OCI-LY1 (cell line): ENCODE results near the gene IMMP2L.

Source experiments
- EZH2 ChIP-seq: fragments of 200-600 bp; sonication (generic), shearing (Covaris generic); IDR thresholded peaks from 2 replicates; pipeline ENCODE4 v1.8.0; 2017; ENCODE audit warnings: borderline replicate concordance, mixed run types, mild to moderate bottlenecking, antibody characterized with exemption, low read length, moderate library complexity, mixed read lengths
- TF ChIP-seq, protein P1 (sequence below): fragments of 200-600 bp; sonication (generic), shearing (Covaris generic); IDR thresholded peaks from 2 replicates; pipeline ENCODE4 v1.5.1; 2017; ENCODE audit warnings: mild to moderate bottlenecking, antibody characterized with exemption, low read length, moderate library complexity, mixed read lengths

GRCh38 chr7:111074748-111075146 lies 487.5 kb downstream of the IMMP2L start:
- TF ChIP-seq, protein P1, sequence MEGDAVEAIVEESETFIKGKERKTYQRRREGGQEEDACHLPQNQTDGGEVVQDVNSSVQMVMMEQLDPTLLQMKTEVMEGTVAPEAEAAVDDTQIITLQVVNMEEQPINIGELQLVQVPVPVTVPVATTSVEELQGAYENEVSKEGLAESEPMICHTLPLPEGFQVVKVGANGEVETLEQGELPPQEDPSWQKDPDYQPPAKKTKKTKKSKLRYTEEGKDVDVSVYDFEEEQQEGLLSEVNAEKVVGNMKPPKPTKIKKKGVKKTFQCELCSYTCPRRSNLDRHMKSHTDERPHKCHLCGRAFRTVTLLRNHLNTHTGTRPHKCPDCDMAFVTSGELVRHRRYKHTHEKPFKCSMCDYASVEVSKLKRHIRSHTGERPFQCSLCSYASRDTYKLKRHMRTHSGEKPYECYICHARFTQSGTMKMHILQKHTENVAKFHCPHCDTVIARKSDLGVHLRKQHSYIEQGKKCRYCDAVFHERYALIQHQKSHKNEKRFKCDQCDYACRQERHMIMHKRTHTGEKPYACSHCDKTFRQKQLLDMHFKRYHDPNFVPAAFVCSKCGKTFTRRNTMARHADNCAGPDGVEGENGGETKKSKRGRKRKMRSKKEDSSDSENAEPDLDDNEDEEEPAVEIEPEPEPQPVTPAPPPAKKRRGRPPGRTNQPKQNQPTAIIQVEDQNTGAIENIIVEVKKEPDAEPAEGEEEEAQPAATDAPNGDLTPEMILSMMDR: no peak
- TF ChIP-seq EZH2: no peak
